HL-60 (cell line): ENCODE measurements around the gene SDF2L1.

ENCODE experiments used
- DNase-seq, 2 experiments: peaks; one replicate each; pipeline ENCODE4 v3.0.0-alpha.2; 2010 to 2020; ENCODE audit warnings: low read depth in 1 of 2, low spot score in 1 of 2
- H3K27ac ChIP-seq: fragments of 250-450 bp; sonication (Bioruptor Pico); replicated peaks from 2 replicates; pipeline ENCODE4 v1.5.1; 2020; ENCODE audit warnings: mild to moderate bottlenecking, moderate library complexity
- H3K27me3 ChIP-seq: fragments of 250-450 bp; sonication (Bioruptor Pico); 2 replicates; pipeline ENCODE4 v1.5.1; 2021; ENCODE audit warnings: mild to moderate bottlenecking, moderate library complexity; ENCODE audit not compliant: insufficient read depth, poor library complexity, severe bottlenecking
- H3K4me3 ChIP-seq: replicated peaks from 2 replicates; pipeline ENCODE4 v1.5.1; 2011; ENCODE audit warnings: mild to moderate bottlenecking, control low read depth, low read length; ENCODE audit not compliant: insufficient read depth
- CTCF ChIP-seq: IDR thresholded peaks from one replicate; pipeline ENCODE4 v1.5.1; 2011; ENCODE audit warnings: low read length, control low read depth, inconsistent platforms; ENCODE audit not compliant: insufficient read depth
- GABPA ChIP-seq: IDR thresholded peaks from 2 replicates; pipeline ENCODE4 v1.6.1; 2012; ENCODE audit warnings: low read depth
- POLR2AphosphoS5 ChIP-seq: IDR thresholded peaks from 2 replicates; pipeline ENCODE4 v1.6.1; 2012; ENCODE audit warnings: low read depth
- SPI1 ChIP-seq: IDR thresholded peaks from 2 replicates; pipeline ENCODE4 v1.6.1; 2012; ENCODE audit warnings: low read depth, mild to moderate bottlenecking, borderline replicate concordance
- TF ChIP-seq, protein P1 (sequence below): IDR thresholded peaks from 2 replicates; pipeline ENCODE4 v1.6.1; 2012; ENCODE audit warnings: low read depth; ENCODE audit not compliant: insufficient replicate concordance

The SDF2L1 gene

DNA sequence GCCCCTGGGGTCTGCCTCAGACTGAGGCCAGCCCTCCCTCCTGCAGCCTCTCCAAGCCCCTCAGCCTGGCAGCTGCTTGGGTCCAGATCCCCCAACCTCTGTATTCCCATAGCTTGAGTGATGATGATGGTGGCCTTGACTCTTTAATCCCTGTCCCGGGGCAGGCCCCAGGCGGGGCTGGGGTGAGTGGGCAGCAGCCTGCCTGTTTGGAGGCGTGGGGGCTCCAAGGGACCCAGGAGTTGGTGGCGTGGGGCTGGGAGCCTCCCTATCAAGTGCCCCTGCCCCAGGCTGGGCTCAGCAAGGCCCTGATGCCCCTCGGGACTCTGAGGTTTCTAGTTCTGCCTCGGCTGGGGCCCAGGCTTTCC is 46.2 kb downstream of the SDF2L1 start:
- TF ChIP-seq CTCF (no peak), POLR2AphosphoS5 (no peak), SPI1 (no peak), GABPA (no peak)
- TF ChIP-seq, protein P1, sequence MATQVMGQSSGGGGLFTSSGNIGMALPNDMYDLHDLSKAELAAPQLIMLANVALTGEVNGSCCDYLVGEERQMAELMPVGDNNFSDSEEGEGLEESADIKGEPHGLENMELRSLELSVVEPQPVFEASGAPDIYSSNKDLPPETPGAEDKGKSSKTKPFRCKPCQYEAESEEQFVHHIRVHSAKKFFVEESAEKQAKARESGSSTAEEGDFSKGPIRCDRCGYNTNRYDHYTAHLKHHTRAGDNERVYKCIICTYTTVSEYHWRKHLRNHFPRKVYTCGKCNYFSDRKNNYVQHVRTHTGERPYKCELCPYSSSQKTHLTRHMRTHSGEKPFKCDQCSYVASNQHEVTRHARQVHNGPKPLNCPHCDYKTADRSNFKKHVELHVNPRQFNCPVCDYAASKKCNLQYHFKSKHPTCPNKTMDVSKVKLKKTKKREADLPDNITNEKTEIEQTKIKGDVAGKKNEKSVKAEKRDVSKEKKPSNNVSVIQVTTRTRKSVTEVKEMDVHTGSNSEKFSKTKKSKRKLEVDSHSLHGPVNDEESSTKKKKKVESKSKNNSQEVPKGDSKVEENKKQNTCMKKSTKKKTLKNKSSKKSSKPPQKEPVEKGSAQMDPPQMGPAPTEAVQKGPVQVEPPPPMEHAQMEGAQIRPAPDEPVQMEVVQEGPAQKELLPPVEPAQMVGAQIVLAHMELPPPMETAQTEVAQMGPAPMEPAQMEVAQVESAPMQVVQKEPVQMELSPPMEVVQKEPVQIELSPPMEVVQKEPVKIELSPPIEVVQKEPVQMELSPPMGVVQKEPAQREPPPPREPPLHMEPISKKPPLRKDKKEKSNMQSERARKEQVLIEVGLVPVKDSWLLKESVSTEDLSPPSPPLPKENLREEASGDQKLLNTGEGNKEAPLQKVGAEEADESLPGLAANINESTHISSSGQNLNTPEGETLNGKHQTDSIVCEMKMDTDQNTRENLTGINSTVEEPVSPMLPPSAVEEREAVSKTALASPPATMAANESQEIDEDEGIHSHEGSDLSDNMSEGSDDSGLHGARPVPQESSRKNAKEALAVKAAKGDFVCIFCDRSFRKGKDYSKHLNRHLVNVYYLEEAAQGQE = no peak
- Histone ChIP-seq H3K27me3 (no peaks in the 10 kb centered on the region), H3K27ac (no peak overlapping the region), H3K4me3 (no peak overlapping the region)
- no peak for DNase-seq

- Histone ChIP-seq H3K4me3 (no peak overlapping the region), H3K27ac (no peak overlapping the region), H3K27me3 (no peaks in the 10 kb centered on the region)
- TF ChIP-seq SPI1 = no peak
- TF ChIP-seq, protein P1 = no peak
- no peak for TF ChIP-seq POLR2AphosphoS5
- TF ChIP-seq GABPA = no peak
- TF ChIP-seq CTCF = no peak
- no peak for DNase-seq
Measured at GRCh38 chr22:21688706-21689381, 46.7 kb downstream of the SDF2L1 start.

GRCh38 chr22:21690401-21690801 is 48.3 kb downstream of the SDF2L1 start:
- TF ChIP-seq POLR2AphosphoS5 (no peak), GABPA (no peak), SPI1 (no peak), CTCF (no peak)
- TF ChIP-seq, protein P1 = no peak
- no peak overlapping the region for H3K27ac ChIP-seq
- no peak for DNase-seq

More at GRCh38 chr22:21690401-21690801, 48.3 kb downstream of the SDF2L1 start:
- no peaks in the 10 kb centered on the region for H3K27me3 ChIP-seq
- no peak overlapping the region for H3K4me3 ChIP-seq
